ENCODE results near the gene GNAS.

Gene GNAS

DNA sequence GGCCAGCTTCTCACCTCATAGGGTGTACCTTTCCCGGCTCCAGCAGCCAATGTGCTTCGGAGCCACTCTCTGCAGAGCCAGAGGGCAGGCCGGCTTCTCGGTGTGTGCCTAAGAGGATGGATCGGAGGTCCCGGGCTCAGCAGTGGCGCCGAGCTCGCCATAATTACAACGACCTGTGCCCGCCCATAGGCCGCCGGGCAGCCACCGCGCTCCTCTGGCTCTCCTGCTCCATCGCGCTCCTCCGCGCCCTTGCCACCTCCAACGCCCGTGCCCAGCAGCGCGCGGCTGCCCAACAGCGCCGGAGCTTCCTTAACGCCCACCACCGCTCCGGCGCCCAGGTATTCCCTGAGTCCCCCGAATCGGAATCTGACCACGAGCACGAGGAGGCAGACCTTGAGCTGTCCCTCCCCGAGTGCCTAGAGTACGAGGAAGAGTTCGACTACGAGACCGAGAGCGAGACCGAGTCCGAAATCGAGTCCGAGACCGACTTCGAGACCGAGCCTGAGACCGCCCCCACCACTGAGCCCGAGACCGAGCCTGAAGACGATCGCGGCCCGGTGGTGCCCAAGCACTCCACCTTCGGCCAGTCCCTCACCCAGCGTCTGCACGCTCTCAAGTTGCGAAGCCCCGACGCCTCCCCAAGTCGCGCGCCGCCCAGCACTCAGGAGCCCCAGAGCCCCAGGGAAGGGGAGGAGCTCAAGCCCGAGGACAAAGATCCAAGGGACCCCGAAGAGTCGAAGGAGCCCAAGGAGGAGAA lies 12.3 kb upstream of the GNAS start:
- Histone ChIP-seq H3K4me3 (ENCODE audit: low read length) (no peak overlapping the region; the same call in 1 of the 2 replicates), H4K20me1 (ENCODE audit: insufficient read depth, low read length) (no peaks in the 10 kb centered on the region; the same call in 1 of the 2 replicates), H3K36me3 (replicated peaks; ENCODE audit: low read depth, low read length) (no peaks in the 10 kb centered on the region), H3K27me3 (ENCODE audit: low read depth, low read length) (peaks cover 15% of the 10 kb centered on the region), H3K79me2 (ENCODE audit: low read length) (no peaks in the 10 kb centered on the region; the same call in 1 of the 2 replicates), H3K9me3 (ENCODE audit: insufficient read depth, low read length) (no peaks in the 10 kb centered on the region), H3K9ac (ENCODE audit: low read length) (no peak overlapping the region), H3K4me1 (ENCODE audit: low read length) (no peaks in the 10 kb centered on the region), H3K27ac (ENCODE audit: low read length) (no peak overlapping the region), H2AFZ (ENCODE audit: low read depth, low read length) (no peak overlapping the region), H3K4me2 (ENCODE audit: low read length) (peak overlapping the region; percentile 55; the same call in 1 of the 2 replicates)
- TF ChIP-seq EZH2phosphoT487 (IDR thresholded peaks at IDR 0.05; ENCODE audit: low read depth) = no peak
- TF ChIP-seq, protein P1, sequence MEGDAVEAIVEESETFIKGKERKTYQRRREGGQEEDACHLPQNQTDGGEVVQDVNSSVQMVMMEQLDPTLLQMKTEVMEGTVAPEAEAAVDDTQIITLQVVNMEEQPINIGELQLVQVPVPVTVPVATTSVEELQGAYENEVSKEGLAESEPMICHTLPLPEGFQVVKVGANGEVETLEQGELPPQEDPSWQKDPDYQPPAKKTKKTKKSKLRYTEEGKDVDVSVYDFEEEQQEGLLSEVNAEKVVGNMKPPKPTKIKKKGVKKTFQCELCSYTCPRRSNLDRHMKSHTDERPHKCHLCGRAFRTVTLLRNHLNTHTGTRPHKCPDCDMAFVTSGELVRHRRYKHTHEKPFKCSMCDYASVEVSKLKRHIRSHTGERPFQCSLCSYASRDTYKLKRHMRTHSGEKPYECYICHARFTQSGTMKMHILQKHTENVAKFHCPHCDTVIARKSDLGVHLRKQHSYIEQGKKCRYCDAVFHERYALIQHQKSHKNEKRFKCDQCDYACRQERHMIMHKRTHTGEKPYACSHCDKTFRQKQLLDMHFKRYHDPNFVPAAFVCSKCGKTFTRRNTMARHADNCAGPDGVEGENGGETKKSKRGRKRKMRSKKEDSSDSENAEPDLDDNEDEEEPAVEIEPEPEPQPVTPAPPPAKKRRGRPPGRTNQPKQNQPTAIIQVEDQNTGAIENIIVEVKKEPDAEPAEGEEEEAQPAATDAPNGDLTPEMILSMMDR (IDR thresholded peaks at IDR 0.05; ENCODE audit: low read depth, low read length) = no peak

DNA sequence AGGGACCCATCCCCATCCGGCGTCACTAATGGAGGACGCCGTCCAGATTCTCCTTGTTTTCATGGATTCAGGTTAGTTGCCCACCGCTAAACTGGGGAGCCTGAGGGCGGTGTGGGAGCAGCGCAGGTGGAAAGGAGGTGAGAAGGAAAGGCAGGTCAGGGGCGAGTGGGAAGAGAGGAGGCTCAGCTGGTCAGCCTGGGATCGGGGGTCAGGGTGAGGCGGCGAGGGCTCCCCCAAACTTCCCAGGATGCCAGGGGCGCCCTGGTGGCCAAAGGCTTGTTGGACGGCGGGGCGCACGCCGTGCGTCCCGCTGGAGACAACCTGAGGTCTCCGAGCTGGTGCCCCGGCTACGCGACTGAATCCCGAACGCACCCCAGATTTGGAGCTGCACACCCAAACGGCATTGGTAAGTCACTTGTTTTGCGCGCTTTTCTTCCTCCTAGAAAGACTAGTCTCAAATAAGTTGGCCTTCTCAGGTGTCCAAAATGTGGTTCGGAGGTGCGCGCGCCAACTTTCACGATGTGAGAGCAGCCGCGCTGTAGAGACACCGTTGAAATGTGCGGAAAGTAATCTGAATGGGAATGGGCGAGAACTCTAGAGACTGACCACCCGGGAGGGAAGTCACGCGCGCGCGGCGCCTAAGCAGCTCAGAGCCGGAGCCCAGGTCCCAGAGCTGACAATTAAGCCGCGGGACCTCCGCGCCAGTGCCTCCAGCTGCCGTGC lies 11.5 kb upstream of the GNAS start:
- Histone ChIP-seq H3K79me2 (ENCODE audit: low read length) (no peaks in the 10 kb centered on the region; the same call in 1 of the 2 replicates), H3K4me1 (ENCODE audit: low read length) (no peaks in the 10 kb centered on the region), H2AFZ (ENCODE audit: low read depth, low read length) (no peak overlapping the region), H3K9me3 (ENCODE audit: insufficient read depth, low read length) (no peaks in the 10 kb centered on the region), H4K20me1 (ENCODE audit: insufficient read depth, low read length) (no peaks in the 10 kb centered on the region; the same call in 1 of the 2 replicates), H3K4me2 (ENCODE audit: low read length) (no peak overlapping the region), H3K27ac (ENCODE audit: low read length) (no peak overlapping the region), H3K9ac (ENCODE audit: low read length) (no peak overlapping the region), H3K27me3 (ENCODE audit: low read depth, low read length) (peaks cover 16% of the 10 kb centered on the region), H3K36me3 (replicated peaks; ENCODE audit: low read depth, low read length) (no peaks in the 10 kb centered on the region), H3K4me3 (ENCODE audit: low read length) (no peak overlapping the region)
- TF ChIP-seq, protein P1 (IDR thresholded peaks at IDR 0.05; ENCODE audit: low read depth, low read length) = no peak
- no peak for TF ChIP-seq EZH2phosphoT487 (IDR thresholded peaks at IDR 0.05; ENCODE audit: low read depth)

DNA sequence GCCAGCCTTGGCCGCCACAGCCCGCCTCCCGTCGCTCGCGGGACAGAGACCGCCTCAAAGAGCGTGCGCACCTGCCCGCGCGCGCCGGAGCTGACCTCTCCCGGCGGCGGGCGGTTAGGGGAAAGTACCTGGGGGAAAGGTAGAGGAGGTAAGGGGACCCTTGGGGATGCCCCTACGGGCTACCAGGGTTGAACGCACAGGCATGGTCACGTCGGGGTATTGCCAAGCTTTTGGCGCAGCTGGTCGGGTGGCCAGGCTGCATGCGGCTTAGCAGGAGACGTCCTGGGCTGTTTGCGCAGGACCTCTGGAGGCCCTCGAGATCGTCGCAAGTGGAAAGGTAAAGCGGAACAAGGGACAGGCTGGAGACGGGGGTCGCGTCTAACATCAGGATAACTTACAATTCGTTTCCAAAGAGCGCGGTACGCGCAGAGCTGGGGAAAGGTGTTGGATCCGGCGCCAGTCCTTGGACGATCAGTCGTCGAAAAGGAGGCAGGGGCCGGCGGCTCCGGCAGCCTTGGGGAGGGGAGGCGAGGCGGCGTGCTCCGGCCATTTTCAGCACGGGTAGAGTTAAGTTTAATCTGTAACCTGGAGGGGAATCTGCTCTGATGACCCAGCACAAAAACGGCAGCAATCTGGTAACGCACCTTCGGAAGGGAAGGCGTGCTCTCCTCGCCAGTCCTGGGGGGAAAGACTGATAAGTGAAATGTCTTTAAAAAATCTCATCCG lies 10.8 kb upstream of the GNAS start:
- Histone ChIP-seq H3K4me1 (ENCODE audit: low read length) (no peaks in the 10 kb centered on the region), H4K20me1 (ENCODE audit: insufficient read depth, low read length) (no peaks in the 10 kb centered on the region; the same call in 1 of the 2 replicates), H2AFZ (ENCODE audit: low read depth, low read length) (no peak overlapping the region), H3K27ac (ENCODE audit: low read length) (no peak overlapping the region), H3K4me3 (ENCODE audit: low read length) (no peak overlapping the region), H3K36me3 (replicated peaks; ENCODE audit: low read depth, low read length) (no peaks in the 10 kb centered on the region), H3K9ac (ENCODE audit: low read length) (no peak overlapping the region), H3K4me2 (ENCODE audit: low read length) (no peak overlapping the region), H3K9me3 (ENCODE audit: insufficient read depth, low read length) (no peaks in the 10 kb centered on the region), H3K27me3 (ENCODE audit: low read depth, low read length) (peaks cover 21% of the 10 kb centered on the region), H3K79me2 (ENCODE audit: low read length) (no peaks in the 10 kb centered on the region; the same call in 1 of the 2 replicates)
- no peak for TF ChIP-seq EZH2phosphoT487 (IDR thresholded peaks at IDR 0.05; ENCODE audit: low read depth)
- TF ChIP-seq, protein P1 (IDR thresholded peaks at IDR 0.05; ENCODE audit: low read depth, low read length) = no peak
